ENCODE data around the gene FLNB. TPM values are rescaled to one million over a fixed set of nuclear protein-coding genes. Genes with fewer than 3 reads are reported as not detected.

The FLNB gene
- total and polyA plus RNA-seq, 8 donors, result 85.2 to 152 (median 102) TPM

DNA sequence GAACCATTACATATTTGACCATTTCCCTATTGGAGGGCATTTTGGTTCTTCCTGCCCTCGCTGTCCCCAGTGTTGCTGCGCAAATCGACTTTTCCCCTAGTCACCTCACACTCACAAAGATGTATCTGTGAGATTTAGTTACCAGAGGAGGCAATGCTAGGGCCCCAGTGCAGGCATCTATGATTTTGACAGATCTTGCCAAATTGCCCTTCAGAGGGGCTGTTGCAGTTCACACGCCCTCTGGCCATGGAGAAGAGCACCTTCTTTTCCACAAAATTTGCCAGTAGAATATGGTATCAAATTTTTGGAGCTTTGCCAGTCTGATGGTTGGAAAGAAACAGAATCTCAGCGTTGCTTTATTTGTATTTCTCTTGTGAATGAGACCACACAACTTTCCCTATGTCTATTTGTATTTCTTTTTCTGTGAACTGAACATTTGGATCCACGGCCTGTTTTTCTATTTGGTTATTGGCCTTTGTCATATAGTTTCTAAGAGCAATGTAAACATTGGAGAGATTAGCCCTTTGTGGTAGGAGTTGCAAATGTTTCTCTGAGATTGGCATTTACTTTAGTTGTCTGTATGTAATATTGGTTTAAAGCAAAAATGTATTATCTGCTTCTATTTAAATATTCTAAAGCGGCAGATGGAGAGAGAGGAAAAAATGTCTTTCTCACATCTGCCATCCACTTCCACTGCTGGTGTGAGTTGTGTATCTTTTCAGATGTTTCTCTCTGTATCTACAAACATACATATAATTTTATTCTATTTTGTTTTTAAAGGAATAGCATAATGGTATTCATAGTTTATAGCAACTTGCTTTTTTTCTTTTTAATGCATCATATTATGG lies 136.5 kb downstream of the FLNB start:
- peak overlapping the region in 2 of 4 donors; percentile 4 to 15 for H3K27ac ChIP-seq
- peak; percentile 49 to 77 (median 68) for ATAC-seq
- intact Hi-C loops (cut with DNase I), result no loop called here
- no peak overlapping the region for H3K4me3 ChIP-seq
- 43 to 46% methylated on average over 7 of the region's 7 CpGs for WGBS, 2 donors
- no peak for DNase-seq
- no peak for TF ChIP-seq CTCF (IDR thresholded peaks at IDR 0.05)
- no peak for FAIRE-seq
- no peaks in the 10 kb centered on the region for H3K27me3 ChIP-seq
- H3K4me1 ChIP-seq, result peaks cover 0 to 19% (median 12%) of the 10 kb centered on the region in 3 donors
- H3K9me3 ChIP-seq, result no peaks in the 10 kb centered on the region
- peaks cover 4 to 73% (median 25%) of the 10 kb centered on the region in 3 donors for H3K36me3 ChIP-seq

DNA sequence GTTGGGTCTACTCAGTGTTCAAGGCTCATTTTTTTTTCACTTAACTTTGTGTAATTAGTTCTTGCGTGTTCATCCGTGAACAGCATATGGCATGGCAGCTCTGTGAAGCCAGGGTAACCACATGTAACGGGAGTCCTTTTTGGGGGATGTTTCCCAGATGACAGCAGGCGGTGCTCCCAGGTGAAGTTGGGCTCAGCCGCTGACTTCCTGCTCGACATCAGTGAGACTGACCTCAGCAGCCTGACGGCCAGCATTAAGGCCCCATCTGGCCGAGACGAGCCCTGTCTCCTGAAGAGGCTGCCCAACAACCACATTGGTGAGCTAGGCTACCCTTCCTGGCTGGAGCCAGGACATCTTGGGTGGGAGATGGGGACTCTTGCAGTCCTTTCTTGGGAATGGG lies 139.8 kb downstream of the FLNB start:
- H3K36me3 ChIP-seq, result peaks cover 0 to 78% (median 28%) of the 10 kb centered on the region in 3 donors

DNA sequence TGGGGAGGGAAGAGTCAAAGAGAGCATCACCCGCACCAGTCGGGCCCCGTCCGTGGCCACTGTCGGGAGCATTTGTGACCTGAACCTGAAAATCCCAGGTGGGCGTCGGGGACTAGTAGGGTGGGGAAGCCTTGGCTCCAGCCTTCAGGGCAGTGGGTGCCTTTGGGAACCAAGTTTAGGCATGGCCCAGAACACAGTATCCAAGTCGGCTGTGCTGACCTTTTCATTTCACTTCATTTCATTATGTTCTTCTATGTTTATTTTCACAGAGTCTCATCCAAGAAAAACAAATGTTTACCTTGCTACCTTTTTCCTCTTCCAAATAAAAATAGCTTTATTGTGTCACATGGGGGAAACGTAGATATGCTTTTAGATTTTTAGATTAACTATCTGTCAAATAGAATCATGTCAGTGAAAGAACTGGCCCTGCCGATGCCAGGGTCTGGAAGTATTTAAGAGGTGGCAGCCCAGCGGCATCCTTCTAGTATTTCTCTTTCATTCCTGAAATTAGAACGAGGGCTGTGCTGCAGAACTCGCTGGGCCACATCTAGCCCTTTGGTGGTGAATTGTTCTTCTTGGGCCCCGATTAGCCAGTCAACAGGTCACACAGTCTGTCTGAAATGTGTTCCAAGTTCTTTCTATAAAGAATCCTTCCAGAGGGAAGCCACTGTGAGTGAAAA lies 142.0 kb downstream of the FLNB start:
- TF ChIP-seq CTCF (IDR thresholded peaks at IDR 0.05), result no peak
- ATAC-seq (no peak), DNase-seq (no peak), FAIRE-seq (no peak)
- Histone ChIP-seq H3K9me3 (no peaks in the 10 kb centered on the region), H3K4me3 (no peak overlapping the region), H3K4me1 (peaks cover 3 to 8% (median 7%) of the 10 kb centered on the region in 3 donors), H3K36me3 (peaks cover 0 to 81% (median 26%) of the 10 kb centered on the region in 3 donors), H3K27me3 (no peaks in the 10 kb centered on the region), H3K27ac (no peak overlapping the region)
- intact Hi-C loops (cut with DNase I), result no loop called here
- WGBS, 2 donors, result 79 to 86% methylated on average over 14 of the region's 14 CpGs

More for the DNA sequence above, 139.8 kb downstream of the FLNB start:
- Histone ChIP-seq H3K4me1 (peaks cover 0 to 19% (median 12%) of the 10 kb centered on the region in 3 donors), H3K27me3 (no peaks in the 10 kb centered on the region), H3K4me3 (no peak overlapping the region), H3K27ac (no peak overlapping the region), H3K9me3 (no peaks in the 10 kb centered on the region)
- 94 to 95% methylated on average over 9 of the region's 9 CpGs for WGBS, 2 donors
- ATAC-seq (no peak), FAIRE-seq (no peak), DNase-seq (peak in 1 of 6 donors; percentile 65)
- no peak for TF ChIP-seq CTCF (IDR thresholded peaks at IDR 0.05)
- intact Hi-C loops (cut with DNase I), result no loop called here

GRCh38 chr3:58150810-58151199 lies 142.6 kb downstream of the FLNB start:
- peaks cover 0 to 76% (median 26%) of the 10 kb centered on the region in 3 donors for H3K36me3 ChIP-seq
- ATAC-seq (no peak), FAIRE-seq (no peak), DNase-seq (no peak)
- H3K27ac ChIP-seq, result no peak overlapping the region
- no peak overlapping the region for H3K4me3 ChIP-seq
- no peaks in the 10 kb centered on the region for H3K27me3 ChIP-seq
- intact Hi-C loops (cut with DNase I), result no loop called here
- WGBS, 2 donors, result 92 to 94% methylated on average over 13 of the region's 13 CpGs
- peaks cover 0 to 7% (median 7%) of the 10 kb centered on the region in 3 donors for H3K4me1 ChIP-seq
- H3K9me3 ChIP-seq, result no peaks in the 10 kb centered on the region
- TF ChIP-seq CTCF (IDR thresholded peaks at IDR 0.05), result no peak

Measured in pancreas (tissue), 10 donors.